Ovary (tissue), 3 donors: ENCODE measurements around the gene PODXL2.

Experiments
- EP300 ChIP-seq: sonication (generic); formaldehyde crosslinking; IDR thresholded peaks from one replicate; pipeline ENCODE4 v1.6.1; 2017; ENCODE audit warnings: antibody characterized with exemption
- POLR2A ChIP-seq: fragments of 450-650 bp; IDR thresholded peaks from one replicate; pipeline ENCODE4 v1.6.1; 2017; ENCODE audit warnings: antibody characterized with exemption, mild to moderate bottlenecking, moderate library complexity
- TF ChIP-seq, protein P1 (sequence below), 3 donors: fragments of 450-650 bp in 2 of 3; fragments of 200-600 bp in 1 of 3; IDR thresholded peaks; one replicate each; pipeline versions ENCODE4 v1.5.1 to v1.8.0; 2016 to 2022; ENCODE audit warnings: antibody characterized with exemption in 3 of 3, mild to moderate bottlenecking in 1 of 3
- donor health status: DM: no; HTN: no; CAD: no.

DNA sequence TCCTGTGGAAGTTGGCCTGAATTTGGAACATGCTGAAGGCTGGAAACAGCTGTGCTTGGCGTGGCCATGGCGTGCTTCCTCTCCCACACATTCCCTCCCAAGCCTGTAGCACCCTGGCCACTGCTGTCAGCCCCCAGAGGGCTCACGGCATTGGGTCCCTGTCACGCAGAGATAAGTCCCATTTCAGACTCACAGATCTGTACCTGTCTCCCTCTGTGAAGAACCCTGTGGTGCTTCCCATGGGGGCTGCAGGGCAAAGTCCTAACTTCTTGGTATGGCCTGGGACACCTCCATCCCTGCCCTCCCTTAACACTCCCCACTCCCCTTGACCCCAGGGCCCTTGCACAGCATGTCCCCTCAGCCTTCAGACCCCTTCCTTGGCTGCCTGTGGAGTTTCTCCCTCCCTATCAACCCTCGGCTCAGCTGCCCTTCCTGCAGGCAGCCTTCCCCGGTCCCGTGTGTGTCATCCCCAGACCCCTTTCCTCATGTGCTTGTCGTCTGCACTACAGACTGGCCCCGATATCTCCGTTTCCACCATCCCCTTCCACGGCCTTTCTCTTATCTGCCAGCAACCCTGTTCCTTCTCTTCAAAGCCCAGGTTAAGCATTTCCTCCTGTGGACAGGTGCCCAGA is 72.4 kb downstream of the PODXL2 start:
- TF ChIP-seq, protein P1, sequence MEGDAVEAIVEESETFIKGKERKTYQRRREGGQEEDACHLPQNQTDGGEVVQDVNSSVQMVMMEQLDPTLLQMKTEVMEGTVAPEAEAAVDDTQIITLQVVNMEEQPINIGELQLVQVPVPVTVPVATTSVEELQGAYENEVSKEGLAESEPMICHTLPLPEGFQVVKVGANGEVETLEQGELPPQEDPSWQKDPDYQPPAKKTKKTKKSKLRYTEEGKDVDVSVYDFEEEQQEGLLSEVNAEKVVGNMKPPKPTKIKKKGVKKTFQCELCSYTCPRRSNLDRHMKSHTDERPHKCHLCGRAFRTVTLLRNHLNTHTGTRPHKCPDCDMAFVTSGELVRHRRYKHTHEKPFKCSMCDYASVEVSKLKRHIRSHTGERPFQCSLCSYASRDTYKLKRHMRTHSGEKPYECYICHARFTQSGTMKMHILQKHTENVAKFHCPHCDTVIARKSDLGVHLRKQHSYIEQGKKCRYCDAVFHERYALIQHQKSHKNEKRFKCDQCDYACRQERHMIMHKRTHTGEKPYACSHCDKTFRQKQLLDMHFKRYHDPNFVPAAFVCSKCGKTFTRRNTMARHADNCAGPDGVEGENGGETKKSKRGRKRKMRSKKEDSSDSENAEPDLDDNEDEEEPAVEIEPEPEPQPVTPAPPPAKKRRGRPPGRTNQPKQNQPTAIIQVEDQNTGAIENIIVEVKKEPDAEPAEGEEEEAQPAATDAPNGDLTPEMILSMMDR (IDR thresholded peaks at IDR 0.05) = no peak
- TF ChIP-seq POLR2A (no peak), EP300 (no peak)
